Testis (tissue), 2 donors: Measurements from ENCODE around the gene MAZ.

Experiments used
- CTCF ChIP-seq, 3 experiments: fragments of 450-650 bp in 2 of 3; fragments of 200-600 bp in 1 of 3; sonication (generic) in 1 of 3; IDR thresholded peaks; one replicate each; pipeline ENCODE4 v1.5.1; 2016 to 2019; ENCODE audit warnings: antibody characterized with exemption in 3 of 3, mild to moderate bottlenecking in 2 of 3, moderate library complexity in 1 of 3
- POLR2A ChIP-seq: fragments of 450-650 bp; IDR thresholded peaks from one replicate; pipeline ENCODE4 v1.6.1; 2017; ENCODE audit warnings: antibody characterized with exemption, mild to moderate bottlenecking, moderate library complexity

DNA sequence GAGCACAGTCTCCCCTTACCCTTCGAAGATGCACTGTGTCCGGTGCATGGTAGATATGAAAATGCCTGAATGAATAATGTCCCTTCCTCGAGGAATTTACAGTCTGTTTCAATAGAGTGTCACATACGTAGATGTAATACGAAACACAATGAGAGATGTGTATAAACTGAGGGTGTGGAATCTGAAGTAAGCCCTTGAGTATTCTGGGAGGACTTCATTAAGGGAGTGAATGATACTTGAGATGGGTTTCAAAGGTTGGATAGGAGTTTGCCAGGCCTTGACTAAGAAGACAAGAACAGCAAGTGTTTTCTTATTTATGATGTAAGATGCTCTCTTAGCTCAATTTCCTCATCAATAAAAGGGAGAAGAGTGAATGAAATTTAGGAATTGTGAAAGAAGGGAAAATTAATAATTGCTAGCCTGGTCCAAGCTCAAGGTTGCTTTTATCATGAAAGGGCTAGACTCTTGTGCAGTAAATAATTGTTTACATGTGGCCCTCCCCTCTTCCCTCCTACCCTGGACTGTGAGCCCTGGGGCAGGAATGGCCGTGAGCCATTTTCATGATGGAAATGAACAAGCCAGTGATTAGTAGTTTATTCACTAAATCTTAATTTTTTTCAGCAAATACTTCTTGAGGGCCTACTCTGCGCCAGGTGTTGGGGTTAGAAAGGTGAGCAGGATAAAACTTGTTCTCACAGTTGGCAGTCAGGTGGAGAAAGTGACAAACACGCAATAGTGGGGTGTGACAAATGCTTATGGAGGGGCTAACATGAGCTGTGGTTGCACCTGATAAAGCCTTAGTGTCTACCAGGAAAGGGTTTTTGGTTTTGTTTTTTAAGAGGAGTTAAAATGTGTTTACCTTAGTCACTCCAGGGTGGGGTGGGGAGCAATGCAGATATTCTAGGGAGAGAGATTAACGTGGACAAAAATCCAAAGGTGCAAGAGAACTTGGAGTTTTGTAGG, 14.2 kb upstream of the MAZ start:
- TF ChIP-seq CTCF (IDR thresholded peaks at IDR 0.05) (no peak), POLR2A (no peak)
